GM21390 (cell line): Measurements from ENCODE around the gene CDC7.
A peak's percentile ranks its signal among the peaks of the same experiment; 100 is the strongest.
"Not testable (repeated sequence)": the region's sequence is repeated elsewhere in the genome, so short reads cannot be mapped to it uniquely, and the experiment has no call there.

Experiments
- ATAC-seq: cut with Tn5 transposase; IDR thresholded peaks from one replicate; pipeline ENCODE4 v1.9.1; 2021; ENCODE audit not compliant: unreplicated experiment

Gene CDC7

DNA sequence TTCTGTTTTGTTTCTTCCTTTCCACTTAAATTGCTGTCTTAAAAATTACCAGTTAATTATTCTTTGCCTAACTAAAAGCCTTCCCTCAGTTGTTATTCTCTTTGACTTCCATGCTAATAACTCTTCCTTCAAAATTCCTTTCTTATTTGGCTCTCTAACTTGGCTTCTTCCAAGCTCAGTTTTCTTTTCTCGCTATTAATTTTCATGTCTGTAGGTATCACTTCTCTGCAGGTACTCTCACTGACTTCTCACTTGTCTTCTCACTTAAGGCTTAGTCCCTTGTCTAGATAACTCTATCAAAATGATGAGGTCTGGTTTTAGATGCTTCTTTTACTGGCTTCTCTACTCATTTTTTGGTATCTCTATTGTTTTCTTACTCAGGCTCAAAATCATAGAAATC lies 10.1 kb downstream of the CDC7 start:
- ATAC-seq: no peak

DNA sequence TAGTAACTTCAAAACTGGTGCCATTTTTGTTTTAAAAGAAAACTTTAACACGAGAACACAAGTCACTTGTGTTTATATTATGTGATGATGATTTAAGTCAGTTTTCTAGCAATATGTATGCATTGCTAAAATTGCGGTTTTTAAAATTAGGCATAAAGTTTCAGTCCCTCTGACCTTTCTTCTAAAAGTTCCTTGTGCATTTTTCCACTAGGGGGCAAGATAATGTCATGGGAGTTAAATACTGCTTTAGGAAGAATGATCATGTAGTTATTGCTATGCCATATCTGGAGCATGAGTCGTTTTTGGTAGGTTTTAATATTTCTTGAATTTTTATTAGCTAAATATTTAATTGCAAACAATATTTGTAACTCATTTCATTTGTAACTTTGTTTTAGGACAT lies 10.7 kb downstream of the CDC7 start:
- ATAC-seq: no peak

DNA sequence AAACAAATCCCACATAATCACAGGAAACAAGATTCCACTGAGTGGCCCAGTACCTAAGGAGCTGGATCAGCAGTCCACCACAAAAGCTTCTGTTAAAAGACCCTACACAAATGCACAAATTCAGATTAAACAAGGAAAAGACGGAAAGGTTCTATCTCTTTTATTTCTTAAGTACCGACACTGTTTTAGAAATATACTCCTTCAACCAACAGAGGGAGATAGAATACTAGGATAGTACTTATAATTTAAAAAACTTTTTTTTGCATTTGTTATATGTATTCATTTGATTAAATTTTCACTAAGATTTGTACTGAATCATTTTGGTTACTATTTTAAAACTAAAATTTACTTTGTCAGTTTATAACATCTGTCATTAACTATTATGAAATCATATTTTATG lies 12.5 kb downstream of the CDC7 start:
- no peak for ATAC-seq

DNA sequence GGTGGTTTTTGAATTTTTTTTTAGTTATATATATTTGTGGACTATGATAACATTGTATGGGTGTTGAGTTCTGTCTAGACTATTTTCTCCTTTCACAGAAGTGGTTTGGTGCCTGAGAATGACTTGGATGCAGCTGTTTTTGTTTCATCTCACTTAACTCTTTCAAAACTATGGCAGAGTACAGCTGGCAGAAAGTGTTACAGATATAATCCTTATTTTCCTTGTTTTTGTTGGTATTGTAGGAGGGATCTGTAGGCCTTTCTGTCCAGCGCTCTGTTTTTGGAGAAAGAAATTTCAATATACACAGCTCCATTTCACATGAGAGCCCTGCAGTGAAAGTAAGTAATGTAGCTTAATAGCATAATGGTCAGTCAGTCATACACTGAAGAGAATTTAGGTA lies 13.1 kb downstream of the CDC7 start:
- no peak for ATAC-seq

DNA sequence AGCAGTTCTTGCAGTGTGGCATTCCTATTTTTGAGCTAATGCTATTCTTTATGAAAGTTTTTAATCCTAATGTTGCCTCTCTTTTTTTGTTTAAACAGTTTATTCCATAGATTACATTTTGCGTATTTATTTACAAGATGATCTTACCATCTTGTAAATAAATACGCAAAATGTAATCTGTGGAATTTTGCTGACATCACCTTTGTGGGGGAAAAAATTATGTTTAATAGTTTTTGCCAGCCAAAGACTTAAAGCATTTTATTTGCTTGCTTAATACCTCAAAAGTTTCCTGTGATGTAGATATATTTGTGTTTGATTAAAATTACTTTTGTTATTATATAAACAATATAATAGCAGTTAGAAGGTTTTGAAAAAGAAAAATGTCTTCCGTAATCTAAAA lies 15.3 kb downstream of the CDC7 start:
- no peak for ATAC-seq

DNA sequence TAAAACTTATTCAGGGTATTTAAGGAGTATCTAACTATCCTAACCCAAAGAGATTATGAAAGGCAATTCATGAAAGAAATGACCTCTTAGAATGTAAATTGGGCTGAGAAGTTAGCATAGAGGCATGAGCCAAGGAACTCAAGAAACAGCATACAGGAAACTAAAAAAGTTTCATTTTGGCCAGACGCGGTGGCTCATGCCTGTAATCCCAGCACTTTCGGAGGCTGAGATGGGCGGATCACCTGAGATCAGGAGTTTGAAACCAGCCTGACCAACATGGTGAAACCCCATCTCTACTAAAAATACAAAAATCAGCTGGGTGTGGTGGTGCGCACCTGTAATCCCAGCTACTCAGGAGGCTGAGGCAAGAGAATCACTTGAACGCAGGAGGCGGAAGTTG lies 16.0 kb downstream of the CDC7 start:
- not testable (repeated sequence) for ATAC-seq

DNA sequence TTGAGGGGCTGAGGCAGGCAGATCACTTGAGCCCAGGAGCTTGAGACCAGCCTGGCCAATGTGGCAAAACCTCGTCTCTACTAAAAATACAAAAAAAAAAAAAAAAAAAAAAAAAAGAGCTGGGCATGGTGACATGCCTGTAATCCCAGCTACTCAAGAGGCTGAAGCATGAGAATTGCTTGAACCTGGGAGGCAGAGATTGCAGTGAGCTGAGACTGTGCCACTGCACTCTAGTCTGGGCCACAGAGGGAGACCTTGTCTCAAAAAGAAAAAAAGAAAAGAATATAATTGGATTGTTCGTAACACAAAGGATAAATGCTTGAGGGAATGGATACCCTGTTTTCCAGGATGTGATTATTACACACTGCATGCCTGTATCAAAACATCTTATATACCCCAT lies 18.5 kb downstream of the CDC7 start:
- ATAC-seq: not testable (repeated sequence)

DNA sequence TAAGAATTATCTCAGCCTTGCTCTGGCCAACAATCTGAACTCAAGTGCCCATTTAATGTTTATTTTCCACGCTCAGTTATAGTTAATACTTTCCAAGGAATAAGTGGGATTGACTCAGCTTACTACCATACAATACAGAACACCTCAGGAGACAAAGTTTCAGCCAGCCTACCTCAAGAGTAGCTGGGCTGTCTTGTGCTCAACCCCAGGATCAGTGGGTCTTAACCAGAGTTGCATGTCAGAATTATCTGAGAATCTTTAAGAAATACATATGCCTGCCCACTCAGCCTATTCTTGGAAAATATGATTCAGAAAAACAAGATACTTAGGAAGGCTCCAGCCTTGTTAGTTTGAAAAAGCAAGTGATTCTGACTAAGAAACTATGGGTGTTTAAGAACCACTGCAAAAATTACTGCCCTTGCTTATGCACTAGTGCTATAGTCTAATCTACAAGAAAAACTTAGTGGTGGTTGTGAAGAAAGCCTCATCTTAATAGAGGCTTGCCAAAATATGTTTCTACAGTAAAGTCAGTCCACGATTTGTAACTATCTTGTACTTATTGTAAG lies 20.4 kb downstream of the CDC7 start:
- ATAC-seq: no peak

DNA sequence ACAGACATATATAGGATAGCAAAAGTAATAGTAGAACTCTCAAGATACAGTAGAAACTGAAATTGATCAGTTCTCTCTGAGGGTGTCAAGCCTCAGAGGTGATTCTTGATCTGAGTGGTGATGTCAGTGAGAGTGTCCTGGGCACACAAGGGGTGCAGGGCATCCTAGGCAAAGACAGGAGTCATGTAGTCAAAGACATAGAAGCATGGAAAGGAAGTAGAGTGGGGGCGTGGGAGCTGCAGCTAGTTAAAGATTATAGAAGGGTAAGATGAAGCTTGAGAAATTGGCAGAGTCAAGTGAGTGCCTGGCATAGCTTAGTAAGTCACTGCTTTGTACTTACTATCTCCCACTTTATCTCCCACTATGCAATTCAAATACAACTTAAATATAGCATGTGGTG lies 22.8 kb downstream of the CDC7 start:
- peak; percentile 99 for ATAC-seq

DNA sequence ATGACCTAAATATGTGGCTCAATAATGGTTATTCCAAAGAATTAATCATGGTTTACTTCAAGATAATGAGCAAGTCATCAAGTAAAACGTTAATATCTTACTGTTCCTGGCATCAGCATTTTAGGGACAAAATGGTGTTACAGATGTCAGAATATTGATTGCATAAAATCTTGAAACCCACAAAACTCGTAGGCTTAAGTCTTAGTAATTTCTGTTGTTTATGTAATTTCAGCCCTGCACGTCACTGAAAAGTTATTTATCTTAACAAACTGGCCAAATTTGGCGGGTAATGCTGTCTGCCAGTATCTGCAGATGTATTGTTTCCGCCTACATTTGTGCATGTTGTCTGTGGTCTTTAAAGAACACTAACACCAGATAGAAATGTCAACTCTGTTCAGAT lies 25.8 kb downstream of the CDC7 start:
- no peak for ATAC-seq

DNA sequence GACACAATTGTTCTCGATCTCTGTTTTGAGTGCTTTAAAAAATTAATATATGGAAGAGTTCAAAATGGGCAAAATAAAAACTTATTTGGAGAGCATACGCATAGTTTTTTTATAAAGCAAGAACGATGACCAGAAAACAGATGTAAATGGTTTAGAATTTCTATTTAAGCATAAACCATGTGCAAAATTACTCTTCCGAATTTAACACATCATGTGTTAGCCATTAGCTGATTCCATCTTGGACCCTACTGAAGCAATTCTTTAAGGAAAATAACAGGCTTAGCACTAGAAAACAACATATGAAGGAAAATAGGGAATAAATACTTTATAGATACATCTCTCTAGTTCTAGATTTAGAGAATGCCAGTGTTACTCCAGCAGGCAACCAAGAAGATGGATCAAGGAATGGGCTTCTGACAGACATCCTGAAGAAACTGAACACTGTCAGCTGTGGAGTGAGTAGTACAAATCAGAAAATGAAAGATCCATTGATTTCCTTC lies 26.7 kb downstream of the CDC7 start:
- no peak for ATAC-seq

DNA sequence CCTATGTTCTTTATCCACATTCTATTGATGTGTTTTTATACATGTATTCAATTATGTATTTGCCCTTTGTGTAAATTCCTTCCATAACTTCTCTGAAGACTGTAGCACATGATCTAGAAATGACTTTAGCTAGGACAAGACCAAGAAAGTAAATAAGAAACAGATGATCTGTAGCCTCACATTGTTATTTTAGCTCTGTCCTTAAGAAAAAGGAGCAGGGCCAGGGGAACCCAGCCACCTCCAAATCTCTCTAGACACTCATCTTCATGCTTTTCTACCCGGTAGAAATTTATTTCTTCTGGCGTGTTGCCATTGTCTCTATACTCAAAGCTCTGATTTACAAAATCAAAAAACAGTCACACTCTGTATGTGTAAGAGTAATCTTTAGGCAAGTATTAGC lies 27.1 kb downstream of the CDC7 start:
- ATAC-seq: no peak

DNA sequence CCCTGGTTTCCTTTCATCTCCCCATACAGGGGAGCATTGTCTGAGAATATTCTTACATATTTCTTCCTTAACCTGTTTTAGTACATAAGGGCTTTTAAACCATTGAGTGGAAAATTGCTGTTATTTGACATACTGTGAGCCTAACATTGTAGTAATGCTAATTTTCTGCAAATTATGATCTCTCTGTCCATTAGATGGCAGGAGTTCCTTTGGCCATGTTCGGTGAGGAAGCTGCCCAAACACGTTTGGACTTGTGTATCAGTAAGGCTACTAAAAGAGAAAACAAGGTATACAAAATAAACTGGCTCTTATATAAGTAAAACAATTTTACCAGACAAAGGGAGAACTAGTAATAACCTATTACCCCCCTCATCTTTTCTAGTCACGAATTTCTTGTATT lies 29.2 kb downstream of the CDC7 start:
- no peak for ATAC-seq

DNA sequence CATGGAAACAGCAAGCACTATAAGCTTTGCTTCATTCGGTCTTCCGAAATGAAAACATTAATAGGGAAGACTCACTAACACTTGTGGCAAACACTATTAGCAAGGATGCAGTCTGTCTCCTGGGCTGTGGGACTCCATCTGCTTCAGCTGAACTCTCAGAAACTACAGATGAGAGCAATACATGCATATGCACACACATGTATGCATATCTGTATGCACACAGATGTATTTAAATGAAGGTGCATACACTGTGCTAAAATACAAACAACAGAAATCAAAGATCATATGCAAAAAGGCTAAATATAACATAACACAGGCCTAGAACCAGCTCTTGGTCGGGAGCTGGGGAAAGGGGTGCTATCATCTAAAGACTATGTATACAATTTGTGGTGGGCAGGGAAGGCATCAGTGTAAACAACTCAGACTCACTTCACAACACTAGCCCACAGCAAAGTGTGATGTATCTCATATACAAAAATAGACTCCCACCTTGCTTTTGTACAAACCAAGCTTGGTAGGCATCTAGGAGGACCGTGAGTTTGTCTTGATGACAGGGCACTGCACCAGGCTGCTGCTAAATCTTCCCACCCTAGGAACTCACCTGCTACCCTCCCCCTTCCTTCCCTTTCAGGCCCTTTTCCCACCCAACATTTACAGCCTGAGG lies 32.8 kb downstream of the CDC7 start:
- no peak for ATAC-seq

DNA sequence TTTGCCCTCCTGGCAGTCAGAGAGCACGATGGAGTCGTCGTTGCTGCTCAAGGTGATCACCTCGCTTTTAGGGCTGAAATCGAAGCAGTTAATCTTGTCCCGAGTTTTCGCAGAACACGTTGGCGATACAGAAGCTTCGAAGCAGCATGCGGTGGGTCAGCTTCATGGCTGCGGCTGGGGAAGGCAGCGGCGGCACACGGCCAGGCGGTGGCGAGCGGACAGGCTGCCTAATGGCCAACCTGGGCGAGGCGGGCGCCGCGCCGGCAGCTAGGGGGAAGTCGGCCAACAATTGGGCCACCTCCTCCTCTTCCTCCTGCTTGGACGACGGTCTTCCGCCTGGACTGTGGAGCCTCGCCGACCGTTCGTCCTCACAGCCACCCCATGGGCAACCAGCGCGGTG lies 34.8 kb downstream of the CDC7 start:
- no peak for ATAC-seq

DNA sequence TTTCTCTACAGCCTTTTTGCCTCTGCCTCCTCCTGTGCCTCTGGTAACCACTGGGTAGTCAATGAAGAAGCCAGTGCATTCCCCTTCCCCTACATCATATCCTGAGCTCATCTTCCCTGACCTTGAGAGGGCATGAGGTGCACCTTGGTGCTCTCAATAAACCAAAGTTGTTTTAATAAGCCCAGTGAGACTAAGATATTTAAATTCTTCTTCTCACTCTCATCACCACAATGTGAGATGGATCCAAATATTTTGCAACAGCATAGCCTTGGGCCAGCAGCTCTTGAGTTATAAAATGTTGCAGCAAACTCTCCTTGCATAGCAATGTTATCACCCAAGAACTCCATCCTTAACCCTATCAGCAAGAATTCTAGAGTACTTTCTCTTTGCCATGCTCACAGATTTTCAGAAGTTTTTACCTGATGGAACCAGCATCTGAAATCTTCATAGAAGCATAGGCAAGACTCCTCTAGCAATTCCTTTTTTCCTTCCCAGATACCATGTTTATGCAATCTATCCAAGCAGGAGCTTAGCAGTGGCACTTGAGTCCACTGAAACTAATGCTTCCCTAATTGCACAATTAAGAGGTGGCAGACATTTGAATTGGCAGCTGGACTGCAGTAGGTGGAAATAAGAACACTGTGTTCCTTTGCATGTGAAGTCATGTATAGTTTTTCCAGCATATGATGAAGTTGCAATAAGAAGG lies 36.8 kb downstream of the CDC7 start:
- no peak for ATAC-seq

DNA sequence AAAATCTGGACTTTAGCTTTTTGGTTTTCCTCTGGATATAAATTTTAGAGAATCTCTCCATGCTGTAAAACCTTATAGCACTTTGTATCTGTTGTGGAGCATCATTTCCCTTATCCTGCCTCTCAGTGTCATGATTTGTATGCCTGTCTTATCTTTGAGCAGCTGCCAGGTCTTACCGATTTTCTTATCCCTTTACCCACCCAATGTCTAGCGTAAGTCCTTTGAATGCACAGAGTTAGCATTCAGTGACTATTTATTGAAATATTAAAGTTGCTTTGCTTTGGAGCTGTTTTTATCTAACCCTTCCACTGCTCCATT lies 37.3 kb downstream of the CDC7 start:
- no peak for ATAC-seq

DNA sequence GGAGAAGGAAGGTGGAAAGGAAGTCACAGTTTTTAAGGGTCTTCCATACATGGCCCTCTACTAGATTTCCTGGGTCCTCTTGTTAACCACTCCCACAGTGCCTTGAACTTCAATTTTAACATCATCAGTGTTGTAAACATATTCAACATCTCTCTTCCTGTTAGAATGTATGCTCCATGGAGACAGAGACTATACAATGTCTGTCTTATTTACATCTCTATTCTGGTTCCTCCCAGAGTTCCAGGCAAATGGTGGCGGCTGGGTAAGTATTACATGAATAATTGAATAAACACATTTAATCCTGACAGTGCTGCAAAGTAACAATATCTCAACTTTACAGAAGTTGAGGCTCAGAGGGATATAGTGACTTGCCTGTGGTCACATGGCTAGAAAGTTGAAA lies 40.3 kb downstream of the CDC7 start:
- no peak for ATAC-seq

DNA sequence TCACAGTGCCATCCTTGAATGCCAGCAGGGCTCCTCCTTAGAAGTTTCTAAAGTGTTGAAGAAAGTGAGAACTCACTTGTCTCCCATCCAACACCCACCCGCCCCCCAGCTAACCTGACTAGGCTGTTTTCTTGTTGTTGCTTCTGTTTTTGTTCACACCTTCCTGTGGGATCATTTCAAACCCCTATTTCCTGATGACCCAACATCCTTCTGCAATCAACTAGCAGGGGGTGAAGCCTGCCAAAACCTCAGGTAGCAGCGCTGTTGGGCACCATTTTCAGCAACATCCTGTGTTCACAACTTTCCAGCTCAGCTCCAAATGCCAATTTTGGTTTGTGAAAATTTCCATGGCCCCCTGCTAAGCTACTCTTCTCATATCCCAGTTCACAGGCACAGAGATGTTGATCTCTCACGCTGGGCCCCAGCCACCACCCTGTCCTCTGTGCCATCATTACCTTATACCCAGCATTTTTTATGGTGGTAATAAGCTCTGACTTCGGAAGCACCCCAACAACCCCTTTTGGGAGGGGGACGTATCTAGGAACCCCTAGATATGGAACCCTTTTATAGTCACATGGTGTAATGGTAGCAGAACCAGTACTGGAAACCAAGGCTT lies 41.4 kb downstream of the CDC7 start:
- ATAC-seq: no peak

DNA sequence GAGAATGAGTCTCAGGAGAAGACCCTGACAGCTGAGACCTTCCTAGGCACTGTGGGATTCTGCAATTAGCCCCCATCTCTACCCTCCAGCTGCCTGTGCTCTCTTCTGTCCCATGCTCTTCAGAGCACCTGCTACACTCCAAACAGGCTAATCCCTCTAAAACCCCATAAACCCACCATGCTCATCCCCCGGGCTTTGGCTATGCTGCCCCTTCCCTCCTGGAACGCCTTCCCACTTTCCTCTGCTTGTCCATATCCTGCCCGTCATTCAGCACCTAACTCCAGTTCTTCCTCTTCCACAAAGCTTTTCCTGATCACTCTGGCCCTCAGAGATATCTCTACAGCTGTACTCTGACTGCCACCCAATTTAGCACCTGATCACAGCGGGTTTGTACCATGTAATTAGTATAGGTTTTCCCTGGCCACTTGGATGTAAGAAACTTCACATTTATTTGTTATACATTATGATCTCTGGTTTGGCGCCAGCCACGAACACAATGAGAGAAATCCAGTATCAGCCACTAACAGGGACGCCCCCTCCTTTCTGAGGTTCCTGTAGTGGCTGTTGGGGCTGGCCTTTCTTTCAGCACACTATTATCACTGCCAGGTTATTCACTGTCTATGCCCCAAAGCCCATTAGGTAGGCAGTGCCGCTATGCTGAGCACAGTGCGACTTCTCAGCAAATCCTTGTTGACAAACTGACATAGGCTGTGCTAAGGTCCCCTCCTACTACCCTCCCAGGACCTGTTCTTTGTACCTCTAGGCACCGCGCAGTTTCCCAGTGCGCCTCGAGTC lies 45.1 kb downstream of the CDC7 start:
- no peak for ATAC-seq

DNA sequence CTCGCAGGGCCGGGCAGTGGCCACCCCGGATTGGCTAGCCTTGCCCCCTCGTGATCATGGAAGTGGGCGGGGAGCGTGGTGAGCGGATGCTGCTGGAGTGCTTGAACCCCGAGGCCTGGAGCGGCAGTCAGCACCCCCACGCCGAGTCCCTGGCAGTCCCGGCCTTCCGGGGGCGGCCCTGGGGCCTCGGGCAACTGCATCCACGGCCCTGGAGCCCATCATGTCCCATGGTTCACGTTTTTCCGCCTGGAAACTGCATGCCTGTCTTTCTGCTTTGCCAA lies 45.6 kb downstream of the CDC7 start:
- no peak for ATAC-seq

DNA sequence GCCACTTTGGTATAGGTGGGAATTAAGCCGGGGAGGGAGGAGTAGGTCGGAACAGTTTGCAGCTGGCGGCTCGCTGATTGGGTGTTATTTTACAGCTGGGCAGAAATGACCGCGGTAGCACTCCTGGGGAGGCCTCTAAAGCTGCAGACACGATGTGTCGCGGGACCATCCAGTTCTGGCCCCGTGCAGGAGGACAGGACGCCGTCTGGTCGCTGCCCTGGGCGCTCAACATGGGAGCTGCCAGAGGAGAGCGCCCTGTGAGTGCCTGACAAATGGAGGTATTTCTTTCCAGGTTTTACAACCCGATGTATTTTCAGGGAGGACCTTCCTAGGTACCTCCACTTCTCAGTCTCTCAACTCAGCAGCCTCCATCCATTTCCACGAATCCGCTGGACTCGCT lies 46.2 kb downstream of the CDC7 start:
- no peak for ATAC-seq
